Activated T-helper 1 cell treated with anti-CD3 and anti-CD28 coated beads, Interleukin-12 subunit alpha, Interleukin-12 subunit beta, Interleukin-2, Interleukin-4 antibody, amounts not matched to agents 30 ng/mL and 10 ng/mL and 1 ng/mL, durations not matched to agents 14 hours and 24 hours and 36 hours (primary cell): ENCODE results near the gene SH3BP5. TPM values are rescaled to one million over a fixed set of nuclear protein-coding genes. Genes with fewer than 3 reads are reported as not detected.
"Not testable (repeated sequence)": the region's sequence is repeated elsewhere in the genome, so short reads cannot be mapped to it uniquely, and the experiment has no call there.

Experiments used
- DNase-seq: peaks from one replicate; pipeline ENCODE4 v3.0.0; 2021; ENCODE audit warnings: low spot score
- H3K27ac Mint-ChIP-seq: one replicate; pipeline ENCODE4 v1.8.0; 2021; ENCODE audit warnings: mild to moderate bottlenecking, mixed read lengths
- H3K27me3 Mint-ChIP-seq: one replicate; pipeline ENCODE4 v1.8.0; 2022; ENCODE audit warnings: mild to moderate bottlenecking, moderate library complexity, mixed read lengths; ENCODE audit not compliant: insufficient read depth
- H3K36me3 Mint-ChIP-seq: one replicate; pipeline ENCODE4 v1.8.0; 2021; ENCODE audit warnings: low read depth, mixed read lengths
- H3K4me1 Mint-ChIP-seq: one replicate; pipeline ENCODE4 v1.8.0; 2021; ENCODE audit warnings: low read depth, mixed read lengths
- H3K4me3 Mint-ChIP-seq: one replicate; pipeline ENCODE4 v1.8.0; 2021; ENCODE audit warnings: mild to moderate bottlenecking, moderate library complexity, mixed read lengths
- H3K9me3 Mint-ChIP-seq: one replicate; pipeline ENCODE4 v1.8.0; 2021; ENCODE audit warnings: mixed read lengths
- intact Hi-C: fragments of 100-400 bp; cut with micrococcal nuclease; formaldehyde crosslinking; loops from one replicate; pipeline ENCODE4 v1.15.1; 2024
- total RNA-seq: library from RNA; stranded (reverse); gene quantifications from 2 replicates; pipeline ENCODE4 v1.2.3, GENCODE V29; 2022

SH3BP5 gene, protein sequence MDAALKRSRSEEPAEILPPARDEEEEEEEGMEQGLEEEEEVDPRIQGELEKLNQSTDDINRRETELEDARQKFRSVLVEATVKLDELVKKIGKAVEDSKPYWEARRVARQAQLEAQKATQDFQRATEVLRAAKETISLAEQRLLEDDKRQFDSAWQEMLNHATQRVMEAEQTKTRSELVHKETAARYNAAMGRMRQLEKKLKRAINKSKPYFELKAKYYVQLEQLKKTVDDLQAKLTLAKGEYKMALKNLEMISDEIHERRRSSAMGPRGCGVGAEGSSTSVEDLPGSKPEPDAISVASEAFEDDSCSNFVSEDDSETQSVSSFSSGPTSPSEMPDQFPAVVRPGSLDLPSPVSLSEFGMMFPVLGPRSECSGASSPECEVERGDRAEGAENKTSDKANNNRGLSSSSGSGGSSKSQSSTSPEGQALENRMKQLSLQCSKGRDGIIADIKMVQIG
- total RNA-seq = 28.0 and 30.3 TPM in 2 replicates

DNA sequence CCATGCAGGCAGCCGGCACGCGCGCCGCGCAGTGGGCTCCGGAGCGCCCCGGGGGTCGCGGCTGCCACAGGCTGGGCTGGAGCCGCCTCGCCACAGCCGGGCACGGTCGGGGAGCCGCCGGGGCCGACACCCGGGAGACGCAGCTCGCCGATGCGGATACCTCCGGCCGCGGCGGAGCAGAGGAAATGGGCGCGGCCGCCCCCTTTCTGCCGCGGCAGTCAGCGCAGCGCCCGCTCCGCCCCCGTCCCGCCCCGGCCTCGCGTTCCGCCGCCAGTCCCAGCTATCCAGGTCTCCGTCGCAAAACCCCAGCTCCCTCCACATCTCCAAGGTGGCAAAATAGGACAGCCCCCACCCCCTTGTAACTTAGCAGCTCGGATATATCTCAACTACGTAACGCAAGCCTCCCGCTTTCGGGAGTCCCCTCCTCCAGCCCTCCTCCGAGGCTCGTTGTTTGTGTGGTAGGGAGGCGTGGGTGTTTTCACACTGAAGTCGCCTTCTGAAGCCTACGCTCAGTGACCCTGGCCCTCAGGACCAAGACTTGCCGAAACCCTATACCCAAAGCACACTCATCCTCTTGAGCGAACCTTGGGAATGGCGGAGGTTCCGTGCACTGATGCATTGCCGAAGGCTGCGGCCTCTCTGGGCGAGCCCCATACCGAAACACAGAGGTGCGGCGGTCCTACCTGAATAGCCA lies at the start of gene SH3BP5:
Gene SH3BP5, minus strand, starts transcription at position 182 of the 694 bp plus-strand sequence. Its CDS starts 178 bp downstream, at position 4.
- peak within 1 kb of the TSS; percentile 89 for H3K27ac Mint-ChIP-seq
- intact Hi-C loops = loop anchor here (1.0 to 2.0 kb wide), 7 partner anchors 22 to 126 kb away; partner anchors contain the start of gene CAPN7
- H3K4me3 Mint-ChIP-seq = peak within 1 kb of the TSS; percentile 94
- H3K4me1 Mint-ChIP-seq = peaks cover 72% of the 10 kb centered on the region
- DNase-seq = peak; percentile 73
- peaks cover 34% of the 10 kb centered on the region for H3K36me3 Mint-ChIP-seq
- H3K9me3 Mint-ChIP-seq = no peaks in the 10 kb centered on the region
- no peaks in the 10 kb centered on the region for H3K27me3 Mint-ChIP-seq

DNA sequence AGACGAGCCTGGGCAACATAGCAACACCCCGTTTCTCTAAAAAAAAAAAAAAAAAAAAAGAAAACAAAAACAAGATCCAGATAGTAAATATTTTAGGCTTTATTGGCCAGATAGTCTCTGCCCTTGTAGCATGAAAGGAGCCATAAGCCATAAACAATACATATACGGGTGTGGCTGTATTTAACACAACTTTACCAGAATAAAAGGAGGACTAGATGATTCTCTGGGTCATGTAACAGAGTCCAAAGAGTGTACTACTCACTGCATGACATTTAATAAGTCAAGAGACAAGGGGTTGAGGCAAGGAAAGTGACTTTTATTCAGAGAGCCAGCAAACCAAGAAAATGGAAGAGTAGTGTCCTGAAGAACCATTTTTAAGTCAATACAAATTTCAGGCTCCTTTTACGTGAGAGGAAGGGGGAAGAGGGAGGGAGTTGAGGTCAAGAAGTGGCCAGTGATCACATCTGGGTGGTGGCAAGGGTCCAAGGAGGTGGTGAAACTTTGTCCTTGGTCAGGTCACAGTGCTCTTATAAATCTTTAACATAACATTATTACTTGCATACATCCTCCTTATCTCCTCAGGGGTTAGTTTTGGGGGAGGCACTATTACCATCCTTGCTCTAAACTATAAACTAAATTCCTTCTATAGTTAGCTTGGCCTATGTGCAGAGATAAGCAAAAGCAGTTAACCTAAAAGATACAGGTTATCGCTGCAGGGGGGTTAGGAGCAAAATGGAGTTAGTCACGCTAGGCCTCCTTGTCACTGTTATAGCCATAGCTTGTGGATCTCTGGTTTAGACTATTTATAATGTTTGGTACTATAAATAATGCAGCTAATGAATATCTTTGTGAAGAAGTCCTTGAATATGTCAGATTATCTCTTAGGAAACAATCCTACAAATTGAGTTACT lies 48.8 kb upstream of the SH3BP5 start:
- Mint-ChIP-seq H3K36me3 (peaks cover 3% of the 10 kb centered on the region), H3K9me3 (no peaks in the 10 kb centered on the region), H3K27me3 (peaks cover 6% of the 10 kb centered on the region), H3K4me3 (no peak overlapping the region), H3K4me1 (peaks cover 13% of the 10 kb centered on the region), H3K27ac (no peak overlapping the region)
- no peak for DNase-seq
- intact Hi-C loops = no loop called here

GRCh38 chr3:15377961-15378791 lies 45.8 kb upstream of the SH3BP5 start:
- Mint-ChIP-seq H3K27ac (peak overlapping the region; percentile 80), H3K9me3 (no peaks in the 10 kb centered on the region), H3K27me3 (peaks cover 5% of the 10 kb centered on the region), H3K4me3 (no peak overlapping the region), H3K4me1 (peaks cover 20% of the 10 kb centered on the region), H3K36me3 (no peaks in the 10 kb centered on the region)
- intact Hi-C loops = loop anchor here (1.0 to 5.0 kb wide), 14 partner anchors 17 to 313 kb away; partner anchors contain the start of genes BTD, CAPN7, EAF1 and HACL1
- peak; percentile 93 for DNase-seq

DNA sequence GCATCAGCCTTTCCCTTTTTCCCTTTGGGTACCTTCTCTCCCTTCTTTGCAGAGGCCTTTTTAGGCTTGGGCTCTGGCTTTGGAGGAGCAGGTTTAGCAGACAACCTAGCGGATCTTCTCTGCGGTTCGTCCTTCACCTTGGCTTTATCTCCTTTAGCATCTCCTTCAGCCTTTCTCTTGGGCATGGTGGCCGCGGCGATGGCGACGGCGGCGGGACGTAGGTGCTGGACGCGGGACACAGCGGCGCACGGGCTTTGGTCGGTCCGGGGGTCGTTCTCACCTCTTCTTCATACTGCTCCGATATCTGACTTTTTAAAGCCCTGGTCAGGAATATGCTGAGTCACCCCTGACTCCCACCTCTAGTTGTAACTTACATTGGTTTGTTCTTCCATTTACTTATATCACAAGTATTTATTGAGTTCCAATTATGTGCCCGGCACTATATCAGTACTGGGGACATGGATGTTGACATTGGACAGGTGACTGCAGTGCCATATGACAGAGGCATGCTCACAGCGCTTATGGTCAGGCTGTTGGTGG lies 43.1 kb upstream of the SH3BP5 start:
- DNase-seq = no peak
- H3K27ac Mint-ChIP-seq = peak overlapping the region; percentile 45
- intact Hi-C loops = loop anchor here (5.0 kb wide), 1 partner anchor 182 kb away; no protein-coding TSS in a partner anchor
- H3K36me3 Mint-ChIP-seq = no peaks in the 10 kb centered on the region
- H3K4me1 Mint-ChIP-seq = peaks cover 26% of the 10 kb centered on the region
- no peaks in the 10 kb centered on the region for H3K9me3 Mint-ChIP-seq
- no peak overlapping the region for H3K4me3 Mint-ChIP-seq
- H3K27me3 Mint-ChIP-seq = no peaks in the 10 kb centered on the region

DNA sequence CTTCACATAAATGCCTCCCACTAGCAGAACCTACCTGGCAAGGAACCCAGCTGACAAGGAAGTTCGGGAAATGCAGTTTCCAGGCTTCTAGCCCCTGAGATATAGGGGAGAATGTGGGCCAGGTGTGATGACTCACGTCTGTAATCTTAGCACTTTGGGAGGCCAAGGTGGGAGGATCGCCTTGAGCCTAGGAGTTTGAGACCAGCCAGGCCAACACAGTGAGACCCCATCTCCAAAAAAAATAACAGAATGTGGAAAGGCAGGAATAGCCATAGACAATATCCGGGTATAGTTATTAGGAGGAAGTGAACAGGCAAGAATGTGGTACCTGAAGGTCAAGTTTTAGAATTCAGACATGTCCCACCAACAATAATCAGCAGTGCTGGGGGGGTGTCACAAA lies 40.5 kb upstream of the SH3BP5 start:
- H3K27ac Mint-ChIP-seq = no peak overlapping the region
- peaks cover 23% of the 10 kb centered on the region for H3K4me1 Mint-ChIP-seq
- no peaks in the 10 kb centered on the region for H3K9me3 Mint-ChIP-seq
- H3K4me3 Mint-ChIP-seq = no peak overlapping the region
- H3K27me3 Mint-ChIP-seq = no peaks in the 10 kb centered on the region
- no peaks in the 10 kb centered on the region for H3K36me3 Mint-ChIP-seq
- no peak for DNase-seq
- intact Hi-C loops = no loop called here

- Mint-ChIP-seq H3K9me3 (peaks cover 3% of the 10 kb centered on the region), H3K27ac (no peak overlapping the region), H3K4me3 (no peak overlapping the region), H3K27me3 (no peaks in the 10 kb centered on the region), H3K36me3 (no peaks in the 10 kb centered on the region), H3K4me1 (peaks cover 33% of the 10 kb centered on the region)
- intact Hi-C loops = loop anchor here (10.0 kb wide), 1 partner anchor 926 kb away; no protein-coding TSS in a partner anchor
- DNase-seq = no peak
These were observed 36.3 kb upstream of the SH3BP5 start for GRCh38 chr3:15368561-15369135.

- Mint-ChIP-seq H3K4me3 (peak overlapping the region; percentile 13), H3K27ac (peak overlapping the region; percentile 57), H3K27me3 (no peaks in the 10 kb centered on the region), H3K36me3 (no peaks in the 10 kb centered on the region), H3K9me3 (peaks cover 3% of the 10 kb centered on the region), H3K4me1 (peaks cover 38% of the 10 kb centered on the region)
- no peak for DNase-seq
- intact Hi-C loops = loop anchor here (10.0 kb wide), 1 partner anchor 928 kb away; no protein-coding TSS in a partner anchor
These were observed 34.7 kb upstream of the SH3BP5 start for GRCh38 chr3:15367059-15367458.

DNA sequence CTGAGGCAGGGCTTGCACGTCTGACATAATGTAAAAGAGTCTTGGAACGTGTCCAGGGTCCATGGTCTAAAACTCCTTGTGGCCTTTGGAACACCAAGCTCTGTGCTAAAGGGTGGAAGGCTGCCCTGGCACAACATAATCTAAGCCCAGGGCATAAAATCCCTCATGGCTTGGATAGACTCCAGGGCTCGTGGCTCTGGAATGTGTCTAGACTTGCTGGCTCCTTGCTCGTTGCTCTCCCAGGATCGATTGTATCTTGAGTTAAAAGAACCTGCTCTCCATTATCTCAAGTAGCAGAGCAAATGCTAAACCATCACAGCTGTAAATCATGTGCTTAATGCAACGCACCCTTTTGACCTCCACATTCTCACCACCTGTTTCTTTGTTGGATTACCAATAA lies 31.7 kb upstream of the SH3BP5 start:
- H3K9me3 Mint-ChIP-seq, H3K27ac Mint-ChIP-seq, H3K27me3 Mint-ChIP-seq, H3K36me3 Mint-ChIP-seq, DNase-seq, H3K4me3 Mint-ChIP-seq: not testable (repeated sequence)
- H3K4me1 Mint-ChIP-seq = peaks cover 56% of the 10 kb centered on the region
- intact Hi-C loops = loop anchor here (5.0 to 10.0 kb wide), 3 partner anchors 63 to 931 kb away; partner anchors contain the start of genes EAF1 and METTL6

GRCh38 chr3:15361494-15362214 lies 29.3 kb upstream of the SH3BP5 start:
- peak; percentile 29 for DNase-seq
- Mint-ChIP-seq H3K36me3 (no peaks in the 10 kb centered on the region), H3K9me3 (peaks cover 3% of the 10 kb centered on the region), H3K27me3 (no peaks in the 10 kb centered on the region), H3K27ac (peak overlapping the region; percentile 80), H3K4me3 (peak overlapping the region; percentile 38), H3K4me1 (peaks cover 51% of the 10 kb centered on the region)
- intact Hi-C loops = loop anchor here (1.0 to 10.0 kb wide), 13 partner anchors 17 to 1151 kb away; partner anchors contain the start of genes ANKRD28, EAF1, METTL6 and RFTN1

GRCh38 chr3:15360788-15361493 lies 28.6 kb upstream of the SH3BP5 start:
- H3K27ac Mint-ChIP-seq = peak overlapping the region; percentile 80
- no peaks in the 10 kb centered on the region for H3K27me3 Mint-ChIP-seq
- DNase-seq = no peak
- peaks cover 58% of the 10 kb centered on the region for H3K4me1 Mint-ChIP-seq
- peaks cover 3% of the 10 kb centered on the region for H3K9me3 Mint-ChIP-seq
- no peaks in the 10 kb centered on the region for H3K36me3 Mint-ChIP-seq
- H3K4me3 Mint-ChIP-seq = peak overlapping the region; percentile 38
- intact Hi-C loops = loop anchor here (1.0 to 10.0 kb wide), 13 partner anchors 17 to 1152 kb away; partner anchors contain the start of genes ANKRD28, EAF1, METTL6 and RFTN1
